NT2/D1 (cell line): ENCODE data around the gene ARVCF.

Source experiments
- SUZ12 ChIP-seq: IDR thresholded peaks from 2 replicates; pipeline ENCODE4 v1.6.1; 2011; ENCODE audit not compliant: insufficient read length, insufficient read depth; ENCODE audit errors: extremely low read depth
- YY1 ChIP-seq: IDR thresholded peaks from 2 replicates; pipeline ENCODE4 v1.6.1; 2011; ENCODE audit not compliant: insufficient read length, insufficient read depth
- ZNF274 ChIP-seq: IDR thresholded peaks from 2 replicates; pipeline ENCODE4 v1.6.1; 2011; ENCODE audit warnings: mild to moderate bottlenecking, low read depth, low read length

DNA sequence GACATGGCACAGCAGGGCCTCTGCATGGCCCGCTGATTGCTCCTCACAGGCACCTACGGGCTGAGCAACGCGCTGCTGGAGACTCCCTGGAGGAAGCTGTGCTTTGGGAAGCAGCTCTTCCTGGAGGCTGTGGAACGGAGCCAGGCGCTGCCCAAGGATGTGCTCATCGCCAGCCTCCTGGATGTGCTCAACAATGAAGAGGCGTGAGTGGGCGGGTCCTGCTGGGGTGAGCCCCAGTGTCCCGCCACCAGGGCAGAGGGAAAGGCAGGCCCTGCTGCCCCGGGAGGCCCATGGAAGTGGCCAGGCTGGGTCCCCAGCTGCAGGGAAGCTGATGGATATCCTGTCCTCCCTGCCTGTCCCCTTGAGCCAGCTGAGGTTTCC is 44.8 kb upstream of the ARVCF start:
- TF ChIP-seq YY1 (no peak), ZNF274 (no peak), SUZ12 (no peak)
